ENCODE measurements around the gene SAG.

DNA sequence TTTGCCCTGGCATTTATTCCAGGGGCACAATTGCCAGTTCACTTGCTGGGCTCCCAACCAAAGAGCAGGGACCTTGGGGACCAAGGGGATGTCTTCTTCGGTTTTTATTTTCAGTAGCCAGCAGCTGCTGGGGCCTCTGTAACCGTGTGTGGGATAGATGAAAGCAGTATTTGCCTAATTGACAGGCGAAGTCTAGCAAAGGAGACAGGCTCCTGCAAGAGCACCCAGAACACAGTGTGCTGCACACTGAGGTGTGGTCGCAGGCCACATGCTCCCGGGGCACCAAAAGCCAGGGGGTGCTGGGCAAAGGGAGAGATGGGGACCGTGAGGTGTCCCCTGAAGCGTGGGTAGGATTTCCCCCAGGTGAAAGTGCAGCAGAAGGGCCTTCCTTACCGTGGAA, 5.3 kb downstream of the SAG start:
- TF ChIP-seq CTCF (IDR thresholded peaks at IDR 0.05) (no peak), POLR2A (IDR thresholded peaks at IDR 0.05) (no peak)

Data from lower leg skin (tissue), 3 donors.